H1 (cell line): ENCODE results near the gene PPIL6.

Experiments used
- CEBPB ChIP-seq: IDR thresholded peaks from 2 replicates; pipeline ENCODE4 v1.6.1; 2012; ENCODE audit warnings: low read depth, low read length
- CHD2 ChIP-seq: IDR thresholded peaks from 2 replicates; pipeline ENCODE4 v1.6.1; 2012; ENCODE audit warnings: low read length, improper control_type of control experiment
- CTBP2 ChIP-seq: IDR thresholded peaks from 2 replicates; pipeline ENCODE4 v1.7.0; 2011; ENCODE audit warnings: borderline replicate concordance, mild to moderate bottlenecking, moderate library complexity, mixed read lengths, low read length; ENCODE audit not compliant: insufficient read depth, insufficient read length
- CTCF ChIP-seq, 3 experiments: IDR thresholded peaks; 1 replicate in 2 of 3; 2 replicates in 1 of 3; pipeline versions ENCODE4 v1.5.1 to v1.6.1; 2011; ENCODE audit warnings: low read length in 3 of 3, mild to moderate bottlenecking in 3 of 3, inconsistent platforms in 2 of 3, low read depth in 1 of 3, moderate library complexity in 1 of 3; ENCODE audit not compliant: insufficient read depth in 1 of 3; ENCODE audit errors: control extremely low read depth in 1 of 3
- EP300 ChIP-seq, 2 experiments: IDR thresholded peaks; 1 replicate in 1 of 2; 2 replicates in 1 of 2; pipeline ENCODE4 v1.6.1; 2011 to 2012; ENCODE audit warnings: low read depth in 2 of 2, low read length in 2 of 2, mild to moderate bottlenecking in 2 of 2, borderline replicate concordance in 1 of 2, inconsistent platforms in 1 of 2, moderate library complexity in 1 of 2
- EZH2 ChIP-seq: fragments of 200-600 bp; sonication (generic); IDR thresholded peaks from 2 replicates; pipeline ENCODE4 v1.7.1; 2012; ENCODE audit warnings: low read depth, mild to moderate bottlenecking, moderate library complexity, low read length, inconsistent platforms; ENCODE audit not compliant: severe bottlenecking
- PHF8 ChIP-seq: fragments of 200-600 bp; sonication (generic); conservative IDR thresholded peaks from 2 replicates; pipeline ENCODE4 v1.7.1; 2012; ENCODE audit warnings: low read depth, mild to moderate bottlenecking, inconsistent platforms, low read length, moderate library complexity
- POLR2A ChIP-seq, 2 experiments: IDR thresholded peaks; 1 replicate in 1 of 2; 2 replicates in 1 of 2; pipeline ENCODE4 v1.6.1; 2011; ENCODE audit warnings: low read depth in 2 of 2, low read length in 2 of 2, mild to moderate bottlenecking in 2 of 2; ENCODE audit errors: control extremely low read depth in 1 of 2
- RAD21 ChIP-seq, 2 experiments: IDR thresholded peaks in 1 of 2; conservative IDR thresholded peaks in 1 of 2; 2 replicates each; pipeline ENCODE4 v1.6.1; 2011; ENCODE audit warnings: low read depth in 2 of 2, low read length in 2 of 2, improper control_type of control experiment in 1 of 2, inconsistent platforms in 1 of 2, mild to moderate bottlenecking in 1 of 2, moderate library complexity in 1 of 2
- TAF1 ChIP-seq: IDR thresholded peaks from 2 replicates; pipeline ENCODE4 v1.6.1; 2011; ENCODE audit warnings: mild to moderate bottlenecking, low read depth, low read length
- TBP ChIP-seq: IDR thresholded peaks from 2 replicates; pipeline ENCODE4 v1.6.1; 2011; ENCODE audit warnings: low read depth, low read length, improper control_type of control experiment
- TEAD4 ChIP-seq: IDR thresholded peaks from 2 replicates; pipeline ENCODE4 v1.6.1; 2012; ENCODE audit warnings: low read depth, low read length, inconsistent platforms, mixed read lengths
- YY1 ChIP-seq: IDR thresholded peaks from 2 replicates; pipeline ENCODE4 v1.6.1; 2011; ENCODE audit warnings: low read depth, mild to moderate bottlenecking, low read length

DNA sequence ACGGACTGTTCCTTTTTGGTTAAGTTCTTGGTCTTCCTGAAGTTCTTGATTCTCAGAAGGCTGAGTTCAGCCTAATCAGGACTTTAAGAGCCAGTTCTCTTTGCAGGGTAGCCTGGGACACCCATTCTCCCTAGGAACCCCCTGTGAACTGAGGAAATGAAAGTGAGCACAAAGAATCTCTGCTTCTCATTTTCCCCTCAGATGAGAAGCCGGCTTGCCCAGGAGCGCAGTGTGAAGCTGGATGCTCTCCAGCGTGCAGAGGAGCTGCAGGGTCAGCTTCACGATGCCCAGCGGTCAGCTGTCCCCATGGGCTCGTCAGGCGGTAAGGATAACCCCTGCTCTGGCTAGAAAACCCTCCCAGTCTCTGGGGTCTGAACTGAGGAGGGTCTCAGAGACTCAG is 92.2 kb downstream of the PPIL6 start:
- TF ChIP-seq POLR2A (IDR thresholded peaks at IDR 0.05; ENCODE audit: control extremely low read depth in 1 of 2, low read depth in 2 of 2, low read length in 2 of 2), result no peak
- no peak for TF ChIP-seq TBP
- TF ChIP-seq CTCF (IDR thresholded peaks at IDR 0.05; ENCODE audit: control extremely low read depth in 1 of 3, insufficient read depth in 1 of 3, low read depth in 1 of 3, low read length in 3 of 3), result no peak
- no peak for TF ChIP-seq EZH2
- no peak for TF ChIP-seq YY1
- no peak for TF ChIP-seq CTBP2
- no peak for TF ChIP-seq TAF1
- TF ChIP-seq CHD2, result no peak
- TF ChIP-seq CEBPB, result no peak
- TF ChIP-seq EP300 (IDR thresholded peaks at IDR 0.05; ENCODE audit: borderline replicate concordance in 1 of 2, low read depth in 2 of 2, low read length in 2 of 2), result no peak
- no peak for TF ChIP-seq PHF8
- no peak for TF ChIP-seq TEAD4
- no peak for TF ChIP-seq RAD21 (IDR thresholded peaks at IDR 0.05 in 1 of 2, conservative IDR thresholded peaks at IDR 0.05 in 1 of 2; ENCODE audit: low read depth in 2 of 2, low read length in 2 of 2)
